GM15510 (cell line): ENCODE measurements around the gene GSTP1.

Experiments
- POLR2A ChIP-seq: IDR thresholded peaks from 3 replicates; pipeline ENCODE4 v1.6.1; 2011; ENCODE audit warnings: borderline replicate concordance; ENCODE audit not compliant: insufficient read length; ENCODE audit errors: extremely low read depth

Gene GSTP1

DNA sequence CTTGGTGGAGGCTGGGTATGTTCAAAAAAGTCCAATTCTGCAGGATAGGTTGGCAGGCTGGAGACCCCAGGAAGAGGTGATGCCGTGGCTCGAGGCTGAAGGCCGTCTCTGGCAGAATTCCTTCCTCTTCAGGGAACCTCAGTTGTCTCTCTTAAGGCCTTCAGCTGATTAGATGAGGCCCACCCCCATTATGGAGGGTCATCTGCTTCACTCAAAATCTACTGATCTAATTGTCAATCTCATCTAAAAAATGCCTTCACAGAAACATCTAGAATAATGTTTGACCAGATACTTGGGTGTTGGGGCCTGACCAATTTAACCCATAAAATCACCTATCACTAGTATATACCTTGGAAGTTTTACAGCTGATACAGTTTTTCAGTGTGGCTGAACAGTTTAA lies 27.4 kb upstream of the GSTP1 start:
- no peak for TF ChIP-seq POLR2A

DNA sequence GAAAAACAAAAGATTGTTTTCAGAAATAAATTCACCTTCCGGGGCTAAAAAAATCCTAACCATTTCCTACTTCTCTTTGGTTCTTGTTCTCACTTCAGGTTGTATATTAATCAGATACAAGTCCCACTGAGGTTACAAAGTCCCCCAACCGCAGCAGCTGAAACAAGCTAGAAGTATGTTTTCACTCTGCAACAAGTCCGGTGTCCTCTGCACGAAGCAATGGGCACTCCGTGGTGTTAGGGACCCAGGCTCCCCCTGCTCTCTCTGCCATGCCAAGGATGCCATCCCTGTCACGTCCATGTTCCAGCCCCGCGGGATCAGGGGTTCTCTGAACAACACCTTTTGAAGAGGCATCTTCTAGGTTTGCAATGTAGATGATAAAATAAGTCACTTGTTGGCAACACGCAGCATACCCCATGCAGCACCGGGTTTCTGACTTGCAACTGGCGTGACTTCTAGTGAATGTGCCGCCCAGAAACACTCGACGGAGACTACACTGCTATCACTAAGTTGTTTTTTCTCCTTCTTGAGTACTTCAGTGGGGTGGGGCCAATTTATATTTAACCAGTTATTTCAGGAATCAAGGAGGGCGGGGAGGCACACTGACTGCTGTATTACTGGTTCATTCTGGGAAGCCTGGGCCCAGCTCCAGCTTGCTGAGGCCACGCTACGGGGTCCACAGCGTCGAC lies 25.4 kb upstream of the GSTP1 start:
- TF ChIP-seq POLR2A = no peak

DNA sequence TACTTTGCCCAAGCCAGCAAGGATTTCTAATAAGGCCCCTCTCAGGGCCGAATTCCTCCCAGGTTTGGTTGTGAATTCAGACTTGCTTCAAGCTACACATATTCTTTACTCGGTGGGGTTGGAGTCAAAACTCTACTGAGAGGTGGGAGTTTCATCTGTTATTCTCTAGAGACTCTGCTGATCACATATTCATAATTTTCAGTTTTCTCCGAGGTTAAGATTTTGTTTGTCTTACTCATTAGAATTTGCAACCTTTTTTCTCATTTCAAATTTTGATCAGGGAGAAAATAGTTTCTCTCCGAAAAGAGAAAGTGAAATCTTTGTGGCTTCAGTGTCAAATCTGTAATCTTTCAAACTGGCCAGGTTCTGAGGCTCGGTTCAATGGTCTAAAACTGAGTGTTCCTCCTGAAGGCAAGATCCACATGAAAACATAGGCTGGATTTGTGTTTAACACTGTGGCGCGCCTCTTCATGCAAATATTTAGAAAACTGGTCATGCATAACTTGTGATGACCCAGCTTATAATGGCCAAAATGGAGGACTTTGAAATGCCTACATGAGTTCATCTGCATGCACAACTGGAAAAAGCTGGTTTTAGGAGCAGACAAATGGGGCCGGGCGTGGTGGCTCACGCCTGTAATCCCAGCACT lies 21.5 kb upstream of the GSTP1 start:
- no peak for TF ChIP-seq POLR2A

DNA sequence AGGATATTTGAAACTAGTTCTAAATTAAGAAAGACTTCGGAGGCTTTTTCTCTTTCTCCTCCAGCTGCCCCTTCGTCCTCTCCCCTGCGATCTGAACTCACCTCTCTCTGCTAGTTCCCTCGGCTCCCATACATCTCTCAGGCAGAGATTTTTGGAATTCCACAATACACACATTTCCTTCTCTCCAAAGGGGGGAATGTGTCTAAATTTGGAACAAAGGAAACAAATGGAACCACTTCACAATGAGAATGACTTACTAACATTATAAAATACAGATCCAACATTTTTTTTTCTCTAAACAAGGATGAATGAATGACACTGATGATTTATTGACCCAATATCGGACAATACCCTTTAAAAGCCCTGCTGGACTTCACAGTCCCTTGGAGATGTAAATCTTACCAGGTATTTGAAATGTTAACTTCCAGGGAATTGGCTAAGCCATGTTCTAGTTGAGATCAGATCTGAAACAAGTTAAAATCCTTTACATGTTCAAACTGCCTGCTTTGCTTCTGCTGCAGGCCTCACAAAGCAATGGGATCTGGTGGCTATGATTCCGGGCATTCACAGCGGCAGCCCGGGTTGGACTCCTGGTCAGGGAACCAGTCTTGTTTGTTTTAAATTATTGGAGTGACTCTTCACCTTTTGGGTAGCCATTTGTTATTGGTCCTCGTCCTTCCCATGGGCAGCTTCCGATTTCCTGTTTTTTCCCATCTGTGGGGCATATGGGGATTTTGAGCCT lies 20.5 kb upstream of the GSTP1 start:
- TF ChIP-seq POLR2A = no peak

DNA sequence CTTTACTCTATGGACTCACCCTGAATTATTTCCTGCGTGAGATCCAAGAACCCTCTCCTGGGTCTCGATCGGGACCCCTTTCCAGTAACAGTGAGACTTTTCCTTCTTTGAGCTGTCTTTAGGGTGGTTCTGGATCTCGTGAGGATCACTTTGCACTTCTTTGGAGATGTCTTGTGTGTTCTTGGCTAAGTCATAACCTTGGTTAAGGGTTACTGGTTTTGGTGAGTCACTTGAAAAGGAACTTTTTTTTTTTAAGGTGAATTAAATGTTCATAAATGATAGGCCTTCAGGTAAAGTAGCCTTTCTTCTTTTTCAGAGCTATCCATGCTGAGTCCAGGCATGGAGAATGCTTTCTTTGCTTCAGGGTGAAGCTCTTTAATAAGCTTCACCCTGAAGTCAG lies 19.4 kb upstream of the GSTP1 start:
- no peak for TF ChIP-seq POLR2A

DNA sequence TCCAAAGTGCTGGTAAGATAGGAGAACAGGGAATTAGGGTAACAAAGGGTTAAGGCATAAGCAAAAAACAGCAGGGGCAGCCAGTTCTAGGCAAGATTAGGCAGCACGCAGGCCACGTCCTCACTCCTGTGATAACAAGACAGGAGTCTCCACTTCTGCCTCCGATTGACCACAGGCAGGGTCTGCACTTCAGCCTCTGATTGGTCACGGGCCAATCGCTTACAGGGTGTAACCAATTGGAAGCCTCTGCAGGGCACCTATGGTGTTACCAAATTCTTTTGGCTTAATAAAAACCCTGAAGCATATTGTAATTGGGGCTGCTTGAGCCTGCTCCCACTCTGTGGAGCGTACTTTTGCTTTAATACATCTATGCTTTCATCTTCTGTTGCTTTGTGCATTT lies 12.2 kb upstream of the GSTP1 start:
- no peak for TF ChIP-seq POLR2A

DNA sequence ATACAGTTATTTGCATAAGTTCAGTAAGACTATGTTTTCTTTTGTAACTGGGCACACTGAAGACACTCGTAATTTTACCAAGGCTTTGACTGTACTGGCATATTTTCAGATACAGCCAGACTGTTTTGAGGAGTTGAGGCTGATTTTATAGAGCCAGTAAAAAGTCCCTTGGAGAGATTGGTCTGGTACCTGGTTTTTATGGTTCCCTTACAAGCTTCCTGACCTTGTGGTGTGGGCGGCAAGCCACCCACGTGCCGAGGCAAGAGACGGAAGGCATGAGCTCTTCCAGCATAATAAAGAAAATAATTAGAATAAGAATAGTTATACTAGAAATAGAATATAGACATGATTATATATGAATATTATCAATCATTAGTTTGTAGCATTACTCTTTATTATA lies 11.3 kb upstream of the GSTP1 start:
- no peak for TF ChIP-seq POLR2A

DNA sequence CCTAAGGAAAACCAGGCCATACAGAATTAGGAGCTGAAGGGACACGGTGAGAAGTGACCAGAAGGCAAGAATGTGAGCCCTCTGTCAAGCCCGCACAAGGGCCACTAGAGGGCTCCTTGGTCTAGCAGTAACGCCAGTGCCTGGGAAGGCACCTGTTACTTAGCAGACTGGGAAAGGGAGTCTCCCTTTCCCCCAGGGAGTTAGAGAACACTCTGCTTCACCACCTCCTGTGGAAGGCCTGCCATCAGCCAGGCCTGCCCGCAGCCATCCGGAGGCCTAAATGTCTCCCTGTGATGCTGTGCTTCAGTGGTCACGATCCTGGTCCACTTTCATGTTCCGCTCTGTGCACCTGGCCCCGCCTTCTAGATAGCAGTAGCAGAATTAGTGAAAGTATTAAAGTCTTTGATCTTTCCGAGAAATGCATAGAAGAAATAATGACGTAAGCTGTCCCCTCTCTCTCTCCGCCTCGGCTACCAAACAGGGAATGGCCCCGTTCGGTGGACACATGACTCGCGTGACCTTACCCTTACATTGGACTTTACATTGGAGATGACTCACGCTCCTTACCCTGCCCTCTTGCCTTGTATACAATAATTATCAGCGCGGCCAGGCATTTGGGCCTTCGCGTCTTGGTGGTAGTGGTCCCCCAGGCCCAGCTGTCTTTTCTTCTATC lies 10.7 kb upstream of the GSTP1 start:
- no peak for TF ChIP-seq POLR2A

DNA sequence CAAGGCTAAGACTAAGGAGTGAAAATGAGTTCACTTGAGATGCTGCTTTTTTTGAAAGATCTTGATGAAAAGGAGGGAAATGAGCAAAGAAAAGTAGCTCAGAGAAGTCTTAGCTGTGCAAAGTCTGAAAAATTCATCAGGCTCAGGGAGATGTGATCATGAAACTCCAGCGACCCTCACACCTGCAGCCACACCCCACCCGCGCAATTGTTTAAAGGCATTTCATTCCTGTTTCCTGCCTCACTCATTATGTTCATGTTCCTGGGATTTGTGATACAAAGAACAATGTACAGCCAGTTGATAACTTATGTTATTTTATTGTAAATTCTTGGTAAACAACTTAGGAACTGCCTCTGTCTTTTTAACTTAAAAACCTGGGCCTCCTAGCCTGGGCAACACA lies 8.7 kb upstream of the GSTP1 start:
- no peak for TF ChIP-seq POLR2A

DNA sequence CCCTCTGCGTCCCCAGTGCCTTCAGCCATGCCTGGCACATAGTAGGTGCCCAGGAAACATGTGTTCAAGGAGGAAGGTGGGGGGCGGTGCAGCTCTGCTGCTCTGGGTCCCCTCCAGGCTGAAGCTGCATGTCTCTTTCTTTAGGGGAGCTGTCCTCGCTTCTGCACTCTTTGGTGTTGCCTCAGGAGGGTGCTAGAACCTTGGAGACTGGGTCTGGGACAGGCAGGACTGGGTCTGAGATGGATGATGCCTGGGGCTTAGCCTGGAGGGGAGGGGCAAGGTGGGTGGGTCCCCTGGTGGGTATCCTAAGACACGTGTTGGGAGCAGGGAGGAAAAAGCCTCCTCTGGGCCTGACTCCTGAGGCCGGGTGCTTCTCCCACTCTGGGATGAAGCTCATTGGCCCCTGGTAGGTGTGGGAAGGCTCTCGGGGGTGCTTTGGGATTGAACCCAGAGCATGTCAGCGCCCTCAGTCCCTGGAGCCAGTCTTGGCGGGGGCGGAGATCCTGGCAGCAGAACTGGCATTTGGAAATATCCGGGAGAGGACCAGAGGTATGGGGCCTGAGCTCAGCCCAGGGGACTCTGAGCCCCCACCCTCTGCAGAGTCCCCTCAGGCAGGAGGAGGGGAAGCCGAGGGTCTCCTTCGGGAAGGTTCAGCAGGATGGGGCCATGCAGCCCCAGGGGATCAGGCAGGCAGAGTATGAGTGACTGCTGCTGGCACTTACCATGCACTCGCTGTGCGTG lies 6.7 kb upstream of the GSTP1 start:
- no peak for TF ChIP-seq POLR2A

DNA sequence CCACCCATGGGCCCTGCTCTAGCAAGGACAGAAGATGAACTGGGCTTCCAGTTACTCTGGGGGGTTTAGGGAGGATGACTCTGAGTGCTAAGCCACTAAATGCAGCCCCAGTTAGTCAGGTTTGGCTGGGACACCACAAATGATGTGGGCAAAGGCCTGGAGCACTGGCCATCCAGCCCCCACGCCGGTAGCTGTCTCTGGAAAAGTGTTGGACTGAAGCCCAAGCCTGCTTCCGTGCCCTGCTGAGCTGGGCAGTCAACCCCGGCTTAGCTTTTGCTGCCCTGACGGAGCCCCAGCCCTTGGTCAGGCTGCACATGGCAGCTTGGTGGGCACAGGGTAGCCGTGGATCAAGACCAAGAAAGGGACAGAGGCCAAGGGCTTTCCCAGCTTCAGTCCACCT lies 5.7 kb upstream of the GSTP1 start:
- TF ChIP-seq POLR2A = no peak

DNA sequence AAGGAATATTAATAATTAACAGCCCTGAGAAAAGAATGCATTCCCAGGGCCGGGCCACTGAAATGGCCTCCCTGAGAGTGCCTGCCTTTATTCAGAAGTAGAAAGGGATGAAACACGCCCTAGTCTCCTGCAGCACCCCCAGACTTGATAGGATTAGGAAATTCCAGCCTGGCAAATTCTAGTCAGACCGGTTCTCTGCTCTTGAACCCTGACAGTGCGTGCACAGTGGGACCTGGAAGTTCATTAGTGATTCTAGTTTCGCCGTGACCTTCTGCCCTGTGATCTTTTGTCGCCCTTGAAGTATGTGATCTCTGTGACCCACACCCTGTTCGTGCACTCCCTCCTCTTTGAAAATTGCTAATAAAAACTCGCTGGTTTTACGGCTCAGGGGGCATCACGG lies 2.1 kb upstream of the GSTP1 start:
- TF ChIP-seq POLR2A = no peak

DNA sequence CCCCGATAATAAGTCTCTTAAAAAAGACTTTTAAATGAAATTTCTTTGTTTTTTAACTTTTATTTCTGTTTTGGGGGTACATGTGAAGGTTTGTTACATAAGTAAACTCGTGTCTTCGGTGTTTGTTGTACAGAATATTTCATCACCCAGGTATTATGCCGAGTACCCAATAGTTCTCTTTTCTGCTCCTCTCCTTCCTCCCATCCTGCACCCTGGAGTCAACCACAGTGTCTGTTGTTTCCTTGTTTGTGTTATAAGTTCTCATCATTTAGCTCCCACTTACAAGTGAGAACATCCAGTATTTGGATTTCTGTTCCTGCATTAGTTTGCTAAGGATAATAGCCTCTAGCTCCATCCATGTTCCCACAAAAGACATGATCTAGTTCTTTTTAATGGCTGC lies 1.6 kb upstream of the GSTP1 start:
- TF ChIP-seq POLR2A = no peak

DNA sequence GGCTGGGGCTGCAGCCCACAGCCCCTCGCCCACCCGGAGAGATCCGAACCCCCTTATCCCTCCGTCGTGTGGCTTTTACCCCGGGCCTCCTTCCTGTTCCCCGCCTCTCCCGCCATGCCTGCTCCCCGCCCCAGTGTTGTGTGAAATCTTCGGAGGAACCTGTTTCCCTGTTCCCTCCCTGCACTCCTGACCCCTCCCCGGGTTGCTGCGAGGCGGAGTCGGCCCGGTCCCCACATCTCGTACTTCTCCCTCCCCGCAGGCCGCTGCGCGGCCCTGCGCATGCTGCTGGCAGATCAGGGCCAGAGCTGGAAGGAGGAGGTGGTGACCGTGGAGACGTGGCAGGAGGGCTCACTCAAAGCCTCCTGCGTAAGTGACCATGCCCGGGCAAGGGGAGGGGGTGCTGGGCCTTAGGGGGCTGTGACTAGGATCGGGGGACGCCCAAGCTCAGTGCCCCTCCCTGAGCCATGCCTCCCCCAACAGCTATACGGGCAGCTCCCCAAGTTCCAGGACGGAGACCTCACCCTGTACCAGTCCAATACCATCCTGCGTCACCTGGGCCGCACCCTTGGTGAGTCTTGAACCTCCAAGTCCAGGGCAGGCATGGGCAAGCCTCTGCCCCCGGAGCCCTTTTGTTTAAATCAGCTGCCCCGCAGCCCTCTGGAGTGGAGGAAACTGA lies 731 bp downstream of the GSTP1 start:
- TF ChIP-seq POLR2A = no peak
